Smooth muscle cell (in vitro differentiated cells): ENCODE measurements around the gene NNAT. TPM values are rescaled to one million over a fixed set of nuclear protein-coding genes. Genes with fewer than 3 reads are reported as not detected.
A peak's percentile ranks its signal among the peaks of the same experiment; 100 is the strongest.

Experiments used
- DNase-seq: peaks from one replicate; lab custom pipeline; 2025; ENCODE audit not compliant: unreplicated experiment; lab: John Stamatoyannopoulos, UW
- H2AFZ ChIP-seq: fragments of 200-600 bp; sonication (generic); 2 replicates; pipeline ENCODE4 v1.6.0; 2016; ENCODE audit warnings: antibody characterized with exemption, low read depth, mild to moderate bottlenecking
- H3F3A ChIP-seq: fragments of 200-600 bp; sonication (generic); 2 replicates; pipeline ENCODE4 v1.6.0; 2017; ENCODE audit warnings: antibody characterized with exemption, low read depth
- H3K27ac ChIP-seq: fragments of 200-600 bp; sonication (generic); 2 replicates; pipeline ENCODE4 v1.5.1; 2016; ENCODE audit warnings: low read depth, mild to moderate bottlenecking
- H3K27me3 ChIP-seq: fragments of 200-600 bp; sonication (generic); 2 replicates; pipeline ENCODE4 v1.6.1; 2016; ENCODE audit warnings: low read depth, mild to moderate bottlenecking
- H3K36me3 ChIP-seq: fragments of 200-600 bp; sonication (generic); 2 replicates; pipeline ENCODE4 v1.5.1; 2016; ENCODE audit warnings: low read depth
- H3K4me1 ChIP-seq: fragments of 200-600 bp; sonication (generic); 2 replicates; pipeline ENCODE4 v1.5.1; 2016; ENCODE audit warnings: low read depth
- H3K4me2 ChIP-seq: fragments of 200-600 bp; sonication (generic); 2 replicates; pipeline ENCODE4 v1.6.0; 2016; ENCODE audit warnings: mild to moderate bottlenecking
- H3K4me3 ChIP-seq: fragments of 200-600 bp; sonication (generic); 2 replicates; pipeline ENCODE4 v1.5.1; 2016; ENCODE audit warnings: mild to moderate bottlenecking
- H3K79me2 ChIP-seq: fragments of 200-600 bp; sonication (generic); 2 replicates; pipeline ENCODE4 v1.6.0; 2016; ENCODE audit warnings: low read depth, mild to moderate bottlenecking
- H3K9ac ChIP-seq: fragments of 200-600 bp; sonication (generic); 2 replicates; pipeline ENCODE4 v1.6.0; 2016; ENCODE audit warnings: low read depth
- H3K9me3 ChIP-seq: fragments of 200-600 bp; sonication (generic); replicated peaks from 2 replicates; pipeline ENCODE4 v1.5.1; 2016; ENCODE audit warnings: low read depth
- H4K20me1 ChIP-seq: fragments of 200-600 bp; sonication (generic); 2 replicates; pipeline ENCODE4 v1.6.0; 2016; ENCODE audit warnings: low read depth
- WGBS: methylation state at CpG from one replicate; pipeline ENCODE4 v1.1.7; 2016; ENCODE audit warnings: low lambda C conversion rate; 5-methylcytosine and 5-hydroxymethylcytosine counted together
- polyA plus RNA-seq: library from polyadenylated mRNA; unstranded; fragments of >200 nt; fragmentation: Nextera tagmentation; extraction: Ambion mirVana; gene quantifications from 2 replicates; pipeline ENCODE4 v1.2.1, GENCODE V29; 2016
- total RNA-seq: library from RNA; depleted of rRNA; stranded (reverse); fragments of >200 nt; gene quantifications from 2 replicates; pipeline ENCODE4 v1.2.3, GENCODE V29; 2014
- TF ChIP-seq, protein P1 (sequence below): fragments of 200-600 bp; sonication (generic); IDR thresholded peaks from 2 replicates; pipeline ENCODE4 v1.5.1; 2017; ENCODE audit warnings: borderline replicate concordance, mild to moderate bottlenecking, antibody characterized with exemption; ENCODE audit not compliant: insufficient read depth, poor library complexity, severe bottlenecking

NNAT gene
- total and polyA plus RNA-seq, 2 experiments from 2014 or later, result 0.35 TPM; not detected in 1

DNA sequence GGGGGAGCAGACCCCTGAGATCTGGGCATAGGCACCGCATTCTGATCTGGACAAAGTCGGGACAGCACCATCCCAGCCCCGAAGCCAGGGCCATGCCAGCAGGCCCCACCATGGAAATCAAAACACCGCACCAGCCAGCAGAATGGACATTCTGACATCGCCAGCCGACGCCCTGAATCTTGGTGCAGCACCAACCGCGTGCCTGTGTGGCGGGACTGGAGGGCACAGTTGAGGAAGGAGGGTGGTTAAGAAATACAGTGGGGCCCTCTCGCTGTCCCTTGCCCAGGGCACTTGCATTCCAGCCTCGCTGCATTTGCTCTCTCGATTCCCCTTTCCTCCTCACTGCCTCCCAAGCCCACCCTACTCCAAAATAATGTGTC lies 2.0 kb downstream of the NNAT start:
- H4K20me1 ChIP-seq, result peaks cover 82% of the 10 kb centered on the region
- TF ChIP-seq, protein P1, sequence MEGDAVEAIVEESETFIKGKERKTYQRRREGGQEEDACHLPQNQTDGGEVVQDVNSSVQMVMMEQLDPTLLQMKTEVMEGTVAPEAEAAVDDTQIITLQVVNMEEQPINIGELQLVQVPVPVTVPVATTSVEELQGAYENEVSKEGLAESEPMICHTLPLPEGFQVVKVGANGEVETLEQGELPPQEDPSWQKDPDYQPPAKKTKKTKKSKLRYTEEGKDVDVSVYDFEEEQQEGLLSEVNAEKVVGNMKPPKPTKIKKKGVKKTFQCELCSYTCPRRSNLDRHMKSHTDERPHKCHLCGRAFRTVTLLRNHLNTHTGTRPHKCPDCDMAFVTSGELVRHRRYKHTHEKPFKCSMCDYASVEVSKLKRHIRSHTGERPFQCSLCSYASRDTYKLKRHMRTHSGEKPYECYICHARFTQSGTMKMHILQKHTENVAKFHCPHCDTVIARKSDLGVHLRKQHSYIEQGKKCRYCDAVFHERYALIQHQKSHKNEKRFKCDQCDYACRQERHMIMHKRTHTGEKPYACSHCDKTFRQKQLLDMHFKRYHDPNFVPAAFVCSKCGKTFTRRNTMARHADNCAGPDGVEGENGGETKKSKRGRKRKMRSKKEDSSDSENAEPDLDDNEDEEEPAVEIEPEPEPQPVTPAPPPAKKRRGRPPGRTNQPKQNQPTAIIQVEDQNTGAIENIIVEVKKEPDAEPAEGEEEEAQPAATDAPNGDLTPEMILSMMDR, result no peak

DNA sequence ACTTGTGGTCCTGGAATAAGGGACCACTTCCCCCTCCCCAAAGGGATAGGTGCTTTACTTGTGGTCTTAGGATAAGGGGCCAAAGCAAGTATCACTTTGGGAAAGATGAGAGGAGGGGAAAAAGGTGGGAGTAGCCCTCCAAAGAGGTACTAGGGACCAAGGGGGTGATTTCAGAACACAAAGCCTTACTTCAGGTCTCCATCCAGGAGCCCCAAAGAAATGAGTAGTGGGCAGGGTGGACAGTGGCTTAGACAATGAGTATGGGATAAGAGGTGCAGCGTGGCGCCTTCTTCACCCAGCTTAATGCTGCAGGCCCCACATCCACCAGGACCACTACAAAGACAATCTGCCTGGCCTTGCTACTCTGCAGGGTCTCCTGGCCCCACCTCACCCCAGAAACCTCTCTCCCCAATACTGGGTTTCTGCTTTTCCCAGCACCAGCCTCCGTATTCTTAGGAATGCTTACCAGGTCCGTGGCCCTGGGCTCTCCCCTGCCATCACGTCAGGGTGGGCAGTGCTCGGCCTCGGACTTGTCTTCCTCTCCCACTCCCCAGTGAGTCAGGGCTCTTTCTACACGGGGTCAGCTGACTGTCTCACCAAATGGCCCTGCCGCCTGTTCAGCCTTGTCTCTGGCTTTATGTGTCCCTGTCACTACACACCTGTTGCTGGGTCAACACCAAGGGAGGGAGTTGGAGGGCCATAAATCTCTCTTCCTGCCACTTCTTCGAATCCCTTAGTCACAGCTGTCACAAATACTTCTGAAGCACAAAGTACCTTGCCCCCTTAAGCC lies 3.1 kb downstream of the NNAT start:
- Histone ChIP-seq H2AFZ (no peak overlapping the region), H3K9me3 (no peaks in the 10 kb centered on the region), H3K79me2 (peaks cover 81% of the 10 kb centered on the region), H4K20me1 (peaks cover 71% of the 10 kb centered on the region), H3K27ac (peak overlapping the region; percentile 79), H3K4me2 (peak overlapping the region; percentile 56), H3K4me1 (peaks cover 11% of the 10 kb centered on the region), H3F3A (peaks cover 6% of the 10 kb centered on the region), H3K9ac (no peak overlapping the region), H3K27me3 (no peaks in the 10 kb centered on the region), H3K4me3 (no peak overlapping the region), H3K36me3 (no peaks in the 10 kb centered on the region)
- WGBS, result 71% methylated on average over 10 of the region's 10 CpGs
- TF ChIP-seq, protein P1, result no peak
- no peak for DNase-seq

More for the DNA sequence above, 2.0 kb downstream of the NNAT start:
- H3K9ac ChIP-seq, result no peak overlapping the region
- no peak overlapping the region for H3K4me2 ChIP-seq
- no peak overlapping the region for H2AFZ ChIP-seq
- H3K9me3 ChIP-seq, result no peaks in the 10 kb centered on the region
- no peaks in the 10 kb centered on the region for H3K27me3 ChIP-seq
- no peaks in the 10 kb centered on the region for H3K36me3 ChIP-seq
- peaks cover 11% of the 10 kb centered on the region for H3K4me1 ChIP-seq
- peaks cover 91% of the 10 kb centered on the region for H3K79me2 ChIP-seq
- H3F3A ChIP-seq, result peaks cover 6% of the 10 kb centered on the region
- WGBS, result 91% methylated on average over 12 of the region's 13 CpGs
- no peak overlapping the region for H3K27ac ChIP-seq
- no peak for DNase-seq
- H3K4me3 ChIP-seq, result no peak overlapping the region

DNA sequence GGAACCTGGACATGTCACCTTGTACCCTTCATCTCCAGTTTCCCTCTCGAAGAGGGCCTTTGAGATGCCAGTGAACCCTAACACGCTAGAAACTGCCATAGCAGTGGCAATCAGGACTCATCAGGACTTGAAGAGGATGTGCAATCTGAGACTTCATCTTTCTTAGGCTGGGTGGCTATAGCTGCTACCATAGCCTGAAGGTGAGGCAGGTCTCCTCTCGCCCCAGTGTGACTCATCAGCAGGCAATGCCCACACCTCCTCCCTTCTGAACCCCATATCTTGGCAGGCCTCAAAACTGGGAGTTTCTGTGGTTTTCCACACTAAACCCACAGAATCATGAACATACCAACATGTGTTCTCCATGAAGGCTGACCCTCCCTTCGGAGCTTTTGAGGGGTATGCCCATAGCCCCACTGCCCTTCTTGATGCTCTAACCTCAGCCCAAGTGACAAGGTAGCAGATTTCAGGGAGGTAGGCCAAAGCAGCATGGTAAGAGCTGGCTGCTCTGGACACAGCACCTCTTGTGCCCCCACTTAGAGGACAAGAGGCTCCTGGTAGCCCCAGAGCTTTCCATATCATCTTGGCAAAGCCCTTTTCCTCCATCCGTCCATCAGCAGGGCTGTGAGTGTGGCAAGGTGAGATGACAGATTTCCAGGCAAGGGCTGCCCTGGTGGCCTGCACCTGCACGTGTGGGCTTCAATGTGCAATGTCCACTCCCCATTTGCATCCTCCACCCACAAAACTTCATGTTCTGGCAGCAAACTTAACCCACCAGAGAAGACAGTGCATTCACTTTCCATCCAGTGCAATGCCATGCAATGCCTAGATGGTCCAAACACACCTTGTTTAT lies 4.0 kb downstream of the NNAT start:
- TF ChIP-seq, protein P1, result no peak
- DNase-seq, result no peak
- Histone ChIP-seq H3F3A (peaks cover 6% of the 10 kb centered on the region), H3K4me3 (no peak overlapping the region), H3K4me1 (peaks cover 5% of the 10 kb centered on the region), H2AFZ (no peak overlapping the region), H3K4me2 (peak overlapping the region; percentile 56), H3K9me3 (no peaks in the 10 kb centered on the region), H3K27me3 (no peaks in the 10 kb centered on the region), H3K79me2 (peaks cover 74% of the 10 kb centered on the region), H4K20me1 (peaks cover 61% of the 10 kb centered on the region), H3K36me3 (no peaks in the 10 kb centered on the region), H3K9ac (no peak overlapping the region), H3K27ac (peak overlapping the region; percentile 79)
- 74% methylated on average over 6 of the region's 6 CpGs for WGBS
